Gastroesophageal sphincter (tissue), 4 donors: ENCODE measurements around the gene MRAP2. TPM values are rescaled to one million over a fixed set of nuclear protein-coding genes. Genes with fewer than 3 reads are reported as not detected.
"Not testable (repeated sequence)": the region's sequence is repeated elsewhere in the genome, so short reads cannot be mapped to it uniquely, and the experiment has no call there.

Experiments used
- ATAC-seq: fragments of 150-250 bp; one replicate; pipeline ENCODE4 v1.9.1; 2016; ENCODE audit warnings: mild to moderate bottlenecking, moderate library complexity
- H3K27ac ChIP-seq, 4 donors: fragments of 200-600 bp; sonication (generic) in 3 of 4; 1 replicate in 3 of 4; 2 replicates in 1 of 4; pipeline ENCODE4 v1.5.1; 2016 to 2019
- H3K27me3 ChIP-seq: fragments of 200-600 bp; sonication (generic); one replicate; pipeline ENCODE4 v1.5.1; 2019
- H3K36me3 ChIP-seq, 2 donors: fragments of 200-600 bp; sonication (generic); one replicate each; pipeline ENCODE4 v1.5.1; 2019; ENCODE audit warnings: control low read depth in 1 of 2
- H3K4me1 ChIP-seq, 3 donors: fragments of 200-600 bp; sonication (generic); 1 replicate in 2 of 3; 2 replicates in 1 of 3; pipeline ENCODE4 v1.5.1; 2016 to 2019; ENCODE audit warnings: control low read depth in 2 of 3
- H3K4me3 ChIP-seq, 2 donors: fragments of 200-600 bp; sonication (generic); one replicate each; pipeline ENCODE4 v1.5.1; 2019; ENCODE audit warnings: mild to moderate bottlenecking in 1 of 2, moderate library complexity in 1 of 2
- H3K9me3 ChIP-seq, 3 donors: fragments of 200-600 bp; sonication (generic); one replicate each; pipeline ENCODE4 v1.5.1; 2017 to 2019; ENCODE audit warnings: control low read depth in 2 of 3
- CTCF ChIP-seq, 4 experiments: fragments of 200-600 bp in 2 of 4; fragments of 450-650 bp in 2 of 4; sonication (generic) in 1 of 4; IDR thresholded peaks; one replicate each; pipeline ENCODE4 v1.5.1; 2017 to 2019; ENCODE audit warnings: antibody characterized with exemption in 4 of 4, mild to moderate bottlenecking in 2 of 4, moderate library complexity in 2 of 4
- EP300 ChIP-seq: sonication (generic); formaldehyde crosslinking; IDR thresholded peaks from one replicate; pipeline ENCODE4 v1.6.1; 2017; ENCODE audit warnings: antibody characterized with exemption, mild to moderate bottlenecking
- POLR2A ChIP-seq, 2 donors: fragments of 450-650 bp; IDR thresholded peaks; one replicate each; pipeline ENCODE4 v1.6.1; 2017; ENCODE audit warnings: antibody characterized with exemption in 2 of 2, mild to moderate bottlenecking in 2 of 2, moderate library complexity in 1 of 2
- POLR2AphosphoS5 ChIP-seq: sonication (generic); formaldehyde crosslinking; IDR thresholded peaks from one replicate; pipeline ENCODE4 v1.6.1; 2017; ENCODE audit warnings: antibody characterized with exemption
- WGBS, 2 donors: methylation state at CpG; one replicate each; pipeline ENCODE4 v1.1.5; 2018; ENCODE audit warnings: low coverage in 1 of 2; 5-methylcytosine and 5-hydroxymethylcytosine counted together
- total RNA-seq, 4 donors: library from RNA; depleted of rRNA; stranded (reverse); fragments of >200 nt; gene quantifications; one replicate each; pipeline ENCODE4 v1.1.0, GENCODE V29; 2016

Gene MRAP2
- total RNA-seq, 4 donors from 2014 or later = 0.27 to 1.7 (median 1.2) TPM; not detected in 1

GRCh38 chr6:84066536-84066935, 33.0 kb downstream of the MRAP2 start:
- WGBS, 2 donors = 74 to 85% methylated on average over 3 of the region's 3 CpGs
- Histone ChIP-seq H3K4me1 (no peaks in the 10 kb centered on the region), H3K9me3 (peaks cover 0 to 3% (median 0%) of the 10 kb centered on the region in 3 donors), H3K27ac (no peak overlapping the region), H3K36me3 (no peaks in the 10 kb centered on the region), H3K27me3 (no peaks in the 10 kb centered on the region), H3K4me3 (no peak overlapping the region)
- no peak for ATAC-seq
- no peak for TF ChIP-seq CTCF (IDR thresholded peaks at IDR 0.05)
- no peak for TF ChIP-seq EP300
- no peak for TF ChIP-seq POLR2AphosphoS5
- no peak for TF ChIP-seq POLR2A (IDR thresholded peaks at IDR 0.05)

- not testable (repeated sequence) for H3K9me3 ChIP-seq, H3K27ac ChIP-seq, H3K4me1 ChIP-seq, H3K36me3 ChIP-seq, ATAC-seq, H3K4me3 ChIP-seq, H3K27me3 ChIP-seq
- 60 to 88% methylated on average over 1 to 4 of the region's 5 CpGs for WGBS, 2 donors
Measured at GRCh38 chr6:84068873-84069272, 35.3 kb downstream of the MRAP2 start.

DNA sequence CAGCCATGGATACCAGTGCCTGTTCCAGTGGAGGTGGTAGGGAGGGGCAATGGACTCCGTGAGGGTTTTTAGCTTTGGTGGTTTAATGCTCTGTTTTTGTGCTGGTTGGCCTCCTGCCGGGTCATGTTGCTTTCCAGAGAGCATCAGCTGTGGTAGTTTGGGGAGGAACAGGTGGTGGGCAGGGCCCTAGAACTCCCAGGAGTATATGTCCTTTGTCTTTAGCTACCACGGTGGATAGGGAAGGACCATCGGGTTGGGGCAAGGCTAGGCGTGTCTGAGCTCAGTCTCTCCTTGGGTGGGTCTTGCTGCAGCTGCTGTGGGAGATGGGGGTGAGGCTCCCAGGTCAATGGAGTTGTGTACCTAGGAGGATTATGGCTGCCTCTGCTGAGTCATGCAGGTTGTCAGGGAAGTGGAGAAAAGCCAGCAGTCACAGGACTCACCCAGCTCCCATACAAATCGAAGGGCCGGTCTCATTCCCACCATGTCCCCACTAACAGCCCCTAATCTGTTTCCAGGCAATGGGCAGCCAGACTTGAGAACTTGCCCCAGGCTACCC, 38.9 kb downstream of the MRAP2 start:
- Histone ChIP-seq H3K9me3 (peaks cover 0 to 6% (median 0%) of the 10 kb centered on the region in 3 donors), H3K36me3 (no peaks in the 10 kb centered on the region), H3K27ac (no peak overlapping the region), H3K4me1 (no peaks in the 10 kb centered on the region), H3K27me3 (no peaks in the 10 kb centered on the region), H3K4me3 (no peak overlapping the region)
- 80% methylated on average over 1 of the region's 7 CpGs; no CpG with 5 or more reads in 1 of the 2 donors for WGBS, 2 donors
- TF ChIP-seq POLR2A (IDR thresholded peaks at IDR 0.05) (no peak), POLR2AphosphoS5 (no peak), EP300 (no peak), CTCF (IDR thresholded peaks at IDR 0.05) (no peak)
- ATAC-seq = no peak

DNA sequence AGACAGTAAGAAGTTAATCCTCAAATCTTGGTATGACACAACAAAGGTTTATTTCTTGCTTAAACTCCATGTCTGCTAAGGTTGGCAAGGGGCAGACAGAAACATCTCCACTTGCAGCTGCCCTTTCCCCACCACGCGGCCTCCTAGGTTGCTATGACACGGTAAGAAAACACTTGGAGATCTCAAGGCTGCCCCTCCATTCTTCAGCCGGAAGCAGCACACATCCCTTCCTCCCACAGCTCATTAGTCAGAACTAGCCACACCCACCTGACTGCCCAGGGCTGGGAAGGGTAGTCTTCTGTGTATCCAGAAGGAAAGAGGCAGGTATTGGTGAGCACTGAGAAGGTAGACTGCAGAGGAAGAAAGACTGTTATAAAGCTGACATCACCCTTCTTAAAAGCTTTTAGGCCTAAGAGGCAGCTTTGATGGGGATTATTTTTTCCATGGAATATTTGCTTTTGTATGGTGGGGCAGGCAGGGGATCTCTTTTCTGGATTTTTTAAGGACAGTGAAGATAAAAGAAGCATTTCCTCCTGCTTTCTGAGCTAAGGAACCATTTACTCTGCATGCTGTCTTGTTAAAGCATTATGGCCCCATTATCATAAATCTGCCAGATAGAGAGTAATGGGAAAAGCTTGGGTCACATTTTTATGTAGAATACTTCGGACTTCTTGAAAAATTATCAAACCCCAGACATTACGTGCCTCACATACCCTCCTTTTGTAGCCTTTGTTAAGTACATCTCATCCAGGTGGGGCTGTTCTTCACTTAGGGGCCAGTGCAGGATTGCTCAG, 41.6 kb downstream of the MRAP2 start:
- peaks cover 0 to 6% (median 0%) of the 10 kb centered on the region in 3 donors for H3K9me3 ChIP-seq
- no peaks in the 10 kb centered on the region for H3K36me3 ChIP-seq
- H3K27me3 ChIP-seq = no peaks in the 10 kb centered on the region
- no peak for ATAC-seq
- no peak overlapping the region for H3K27ac ChIP-seq
- H3K4me3 ChIP-seq = no peak overlapping the region
- WGBS, 2 donors = 55 to 73% methylated on average over 2 of the region's 6 CpGs
- TF ChIP-seq CTCF (IDR thresholded peaks at IDR 0.05) = no peak
- TF ChIP-seq EP300 = no peak
- no peak for TF ChIP-seq POLR2AphosphoS5
- TF ChIP-seq POLR2A (IDR thresholded peaks at IDR 0.05) = no peak
- H3K4me1 ChIP-seq = no peaks in the 10 kb centered on the region

DNA sequence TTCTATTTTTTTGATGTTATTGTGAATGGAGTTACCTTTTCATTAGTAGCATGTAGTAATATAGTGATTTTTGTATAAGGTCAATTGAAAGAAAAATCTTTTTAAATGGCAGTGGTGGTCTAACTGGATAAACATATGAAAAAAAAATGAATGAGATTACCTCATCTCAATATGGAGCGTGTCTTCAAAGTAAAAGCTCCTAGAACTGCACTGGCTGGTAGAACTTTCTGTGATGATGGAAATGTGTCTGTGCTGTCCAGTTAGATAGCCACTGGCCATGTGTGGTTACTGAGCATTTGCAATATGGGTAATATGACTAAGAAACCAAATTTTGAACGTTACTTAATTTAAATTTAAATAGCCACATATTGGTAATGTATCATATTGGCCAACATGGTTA, 44.1 kb downstream of the MRAP2 start:
- ATAC-seq = no peak
- Histone ChIP-seq H3K4me1 (no peaks in the 10 kb centered on the region), H3K27me3 (no peaks in the 10 kb centered on the region), H3K36me3 (no peaks in the 10 kb centered on the region), H3K4me3 (no peak overlapping the region), H3K27ac (no peak overlapping the region), H3K9me3 (no peaks in the 10 kb centered on the region)
- TF ChIP-seq POLR2A (IDR thresholded peaks at IDR 0.05) (no peak), EP300 (no peak), POLR2AphosphoS5 (no peak), CTCF (IDR thresholded peaks at IDR 0.05) (no peak)
- 80 to 82% methylated on average over 1 to 2 of the region's 2 CpGs for WGBS, 2 donors
